ENCODE results near the gene SPDEF.

The SPDEF gene

GRCh38 chr6:34589691-34590090 lies 33.6 kb upstream of the SPDEF start:
- no peak for TF ChIP-seq CTCF (IDR thresholded peaks at IDR 0.05; ENCODE audit: low read depth, low read length)
- no peak for DNase-seq (ENCODE audit: low read depth in 2 of 2)
- H3K4me3 ChIP-seq (replicated peaks in 1 of 2; ENCODE audit: low read depth in 2 of 2, low read length in 2 of 2) = no peak overlapping the region

- H3K4me3 ChIP-seq (replicated peaks in 1 of 2; ENCODE audit: low read depth in 2 of 2, low read length in 2 of 2) = no peak overlapping the region
- no peak for DNase-seq (ENCODE audit: low read depth in 2 of 2)
- no peak for TF ChIP-seq CTCF (IDR thresholded peaks at IDR 0.05; ENCODE audit: low read depth, low read length)
Observed at GRCh38 chr6:34589140-34589539, 33.0 kb upstream of the SPDEF start.

DNA sequence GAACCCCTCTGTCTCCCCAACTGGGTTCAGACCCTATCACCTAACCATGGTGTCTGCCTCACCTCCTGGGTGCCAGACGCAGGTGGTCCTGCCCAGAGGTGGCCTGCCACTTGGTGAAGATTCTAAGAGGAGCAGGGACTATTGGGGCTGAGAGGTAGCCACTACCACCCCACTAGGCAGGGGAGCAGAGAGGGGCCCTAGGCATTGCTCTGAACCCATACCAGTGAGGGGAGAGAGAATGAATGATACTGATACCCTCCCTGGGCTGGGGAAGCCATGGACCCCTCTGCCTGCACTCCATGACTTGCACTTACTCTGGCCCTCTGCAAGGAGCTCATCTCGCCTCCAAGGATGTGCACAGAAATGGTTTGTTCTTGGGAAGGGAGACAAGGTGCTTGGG lies 31.7 kb upstream of the SPDEF start:
- no peak for TF ChIP-seq CTCF (IDR thresholded peaks at IDR 0.05; ENCODE audit: low read depth, low read length)
- no peak for DNase-seq (ENCODE audit: low read depth in 2 of 2)

DNA sequence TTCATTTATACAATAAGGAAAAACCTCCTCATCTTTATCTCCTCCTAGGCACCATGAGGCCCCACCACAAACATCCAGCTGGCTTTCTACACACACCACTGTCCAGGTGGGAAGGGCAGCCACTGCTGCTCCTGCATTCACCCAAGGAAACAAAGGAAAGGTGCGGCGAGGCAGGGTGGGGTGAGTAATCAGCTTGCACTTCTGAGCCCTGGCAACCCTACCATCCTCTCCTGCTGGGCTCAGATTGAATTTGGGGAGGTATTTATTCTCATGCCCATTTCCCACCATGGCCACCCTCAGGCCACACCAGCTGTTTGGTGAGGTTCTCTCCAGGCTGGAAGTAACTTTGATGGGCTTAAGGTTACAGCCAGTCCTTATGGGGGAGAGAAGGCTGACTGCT lies 31.2 kb upstream of the SPDEF start:
- H3K4me3 ChIP-seq (replicated peaks in 1 of 2; ENCODE audit: low read depth in 2 of 2, low read length in 2 of 2) = no peak overlapping the region
- TF ChIP-seq CTCF (IDR thresholded peaks at IDR 0.05; ENCODE audit: low read depth, low read length) = no peak
- no peak for DNase-seq (ENCODE audit: low read depth in 2 of 2)

More for the DNA sequence above, 31.7 kb upstream of the SPDEF start:
- H3K4me3 ChIP-seq (replicated peaks in 1 of 2; ENCODE audit: low read depth in 2 of 2, low read length in 2 of 2) = no peak overlapping the region

GRCh38 chr6:34586327-34587040 lies 30.4 kb upstream of the SPDEF start:
- TF ChIP-seq CTCF (IDR thresholded peaks at IDR 0.05; ENCODE audit: low read depth, low read length) = no peak
- DNase-seq (ENCODE audit: low read depth in 2 of 2) = no peak
- no peak overlapping the region for H3K4me3 ChIP-seq (replicated peaks in 1 of 2; ENCODE audit: low read depth in 2 of 2, low read length in 2 of 2)

GRCh38 chr6:34585512-34586061 lies 29.5 kb upstream of the SPDEF start:
- no peak for TF ChIP-seq CTCF (IDR thresholded peaks at IDR 0.05; ENCODE audit: low read depth, low read length)
- H3K4me3 ChIP-seq (replicated peaks in 1 of 2; ENCODE audit: low read depth in 2 of 2, low read length in 2 of 2) = no peak overlapping the region
- peak; percentile 54 to 62 for DNase-seq (ENCODE audit: low read depth in 2 of 2)

Data from cardiac fibroblast (primary cell).